ENCODE measurements around the gene TMEM143.

TMEM143 gene

DNA sequence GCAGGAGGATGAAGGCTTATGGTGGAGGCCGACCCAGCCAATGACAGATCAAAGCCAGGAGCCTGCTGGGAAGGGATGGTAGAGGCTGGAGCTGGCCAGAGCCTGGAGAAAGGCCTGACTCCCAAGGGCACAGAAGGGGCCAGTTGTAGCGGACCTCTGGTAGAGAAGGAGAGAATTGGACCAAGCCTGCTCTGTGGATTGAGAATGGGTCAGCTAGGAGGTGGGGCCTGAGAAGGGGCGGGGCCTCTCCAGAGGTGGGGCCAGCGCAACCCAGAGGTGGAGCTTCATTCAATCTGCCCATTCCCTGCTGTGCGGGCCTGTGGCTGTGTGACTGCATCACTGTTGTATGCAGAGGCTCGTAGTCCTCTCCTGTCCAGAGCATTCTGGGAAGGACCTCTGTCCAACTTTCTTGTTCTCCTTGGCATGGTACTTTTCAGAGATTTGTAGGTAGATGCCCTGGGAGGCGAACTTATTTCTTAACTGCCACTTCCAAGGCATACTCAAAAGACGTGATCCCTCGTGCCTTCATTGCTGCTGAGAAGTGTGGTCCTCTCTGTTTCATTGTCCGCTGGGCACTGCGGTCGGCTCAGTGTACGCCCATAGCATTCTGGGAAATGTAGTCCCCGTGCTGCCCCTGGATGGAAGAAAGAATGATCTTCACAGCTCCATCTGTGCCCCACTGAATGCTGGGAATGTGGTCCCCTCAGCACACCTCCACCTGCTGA is 36.4 kb upstream of the TMEM143 start:
- Histone ChIP-seq H3K9me3 (ENCODE audit: severe bottlenecking) (no peaks in the 10 kb centered on the region), H3K27ac (no peak overlapping the region), H3K36me3 (peaks cover 3% of the 10 kb centered on the region; the same call in 1 of the 2 replicates), H3K27me3 (ENCODE audit: insufficient read depth, low read depth, severe bottlenecking) (no peaks in the 10 kb centered on the region), H3K4me3 (ENCODE audit: low read depth, low read length) (no peak overlapping the region)
- no peak for DNase-seq
- TF ChIP-seq, protein P1, sequence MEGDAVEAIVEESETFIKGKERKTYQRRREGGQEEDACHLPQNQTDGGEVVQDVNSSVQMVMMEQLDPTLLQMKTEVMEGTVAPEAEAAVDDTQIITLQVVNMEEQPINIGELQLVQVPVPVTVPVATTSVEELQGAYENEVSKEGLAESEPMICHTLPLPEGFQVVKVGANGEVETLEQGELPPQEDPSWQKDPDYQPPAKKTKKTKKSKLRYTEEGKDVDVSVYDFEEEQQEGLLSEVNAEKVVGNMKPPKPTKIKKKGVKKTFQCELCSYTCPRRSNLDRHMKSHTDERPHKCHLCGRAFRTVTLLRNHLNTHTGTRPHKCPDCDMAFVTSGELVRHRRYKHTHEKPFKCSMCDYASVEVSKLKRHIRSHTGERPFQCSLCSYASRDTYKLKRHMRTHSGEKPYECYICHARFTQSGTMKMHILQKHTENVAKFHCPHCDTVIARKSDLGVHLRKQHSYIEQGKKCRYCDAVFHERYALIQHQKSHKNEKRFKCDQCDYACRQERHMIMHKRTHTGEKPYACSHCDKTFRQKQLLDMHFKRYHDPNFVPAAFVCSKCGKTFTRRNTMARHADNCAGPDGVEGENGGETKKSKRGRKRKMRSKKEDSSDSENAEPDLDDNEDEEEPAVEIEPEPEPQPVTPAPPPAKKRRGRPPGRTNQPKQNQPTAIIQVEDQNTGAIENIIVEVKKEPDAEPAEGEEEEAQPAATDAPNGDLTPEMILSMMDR (IDR thresholded peaks at IDR 0.05; ENCODE audit: low read depth, low read length), result no peak

GRCh38 chr19:48398375-48399235 is 34.9 kb upstream of the TMEM143 start:
- DNase-seq, result no peak
- Histone ChIP-seq H3K27ac (no peak overlapping the region), H3K9me3 (ENCODE audit: severe bottlenecking) (no peaks in the 10 kb centered on the region), H3K36me3 (peaks cover 3% of the 10 kb centered on the region; the same call in 1 of the 2 replicates), H3K27me3 (ENCODE audit: insufficient read depth, low read depth, severe bottlenecking) (no peaks in the 10 kb centered on the region), H3K4me3 (ENCODE audit: low read depth, low read length) (no peak overlapping the region)
- TF ChIP-seq, protein P1 (IDR thresholded peaks at IDR 0.05; ENCODE audit: low read depth, low read length), result no peak

DNA sequence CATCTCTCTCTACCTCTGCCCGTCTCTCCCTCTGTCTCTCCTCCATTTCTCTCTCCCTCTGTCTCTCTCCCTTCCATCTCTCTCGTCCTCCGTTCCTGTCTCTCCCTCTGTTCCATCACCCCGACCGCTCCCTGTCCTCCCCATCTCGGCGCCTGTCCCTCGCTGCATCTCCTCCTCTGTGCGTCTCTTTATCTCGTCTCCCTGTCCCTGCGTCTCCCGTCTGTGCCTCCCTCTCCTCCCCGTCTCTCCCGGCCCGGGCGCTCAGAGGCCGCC is 34.3 kb upstream of the TMEM143 start:
- no peak for DNase-seq
- no peak overlapping the region for H3K27ac ChIP-seq
- H3K27me3 ChIP-seq (ENCODE audit: insufficient read depth, low read depth, severe bottlenecking), result no peaks in the 10 kb centered on the region
- no peak overlapping the region for H3K4me3 ChIP-seq (ENCODE audit: low read depth, low read length)
- peaks cover 3% of the 10 kb centered on the region; the same call in 1 of the 2 replicates for H3K36me3 ChIP-seq
- no peaks in the 10 kb centered on the region for H3K9me3 ChIP-seq (ENCODE audit: severe bottlenecking)
- TF ChIP-seq, protein P1 (IDR thresholded peaks at IDR 0.05; ENCODE audit: low read depth, low read length), result no peak

GRCh38 chr19:48397263-48398101 is 33.7 kb upstream of the TMEM143 start:
- Histone ChIP-seq H3K27me3 (ENCODE audit: insufficient read depth, low read depth, severe bottlenecking) (no peaks in the 10 kb centered on the region), H3K9me3 (ENCODE audit: severe bottlenecking) (no peaks in the 10 kb centered on the region), H3K4me3 (ENCODE audit: low read depth, low read length) (no peak overlapping the region), H3K36me3 (peaks cover 3% of the 10 kb centered on the region; the same call in 1 of the 2 replicates), H3K27ac (no peak overlapping the region)
- TF ChIP-seq, protein P1 (IDR thresholded peaks at IDR 0.05; ENCODE audit: low read depth, low read length), result no peak
- DNase-seq, result no peak

DNA sequence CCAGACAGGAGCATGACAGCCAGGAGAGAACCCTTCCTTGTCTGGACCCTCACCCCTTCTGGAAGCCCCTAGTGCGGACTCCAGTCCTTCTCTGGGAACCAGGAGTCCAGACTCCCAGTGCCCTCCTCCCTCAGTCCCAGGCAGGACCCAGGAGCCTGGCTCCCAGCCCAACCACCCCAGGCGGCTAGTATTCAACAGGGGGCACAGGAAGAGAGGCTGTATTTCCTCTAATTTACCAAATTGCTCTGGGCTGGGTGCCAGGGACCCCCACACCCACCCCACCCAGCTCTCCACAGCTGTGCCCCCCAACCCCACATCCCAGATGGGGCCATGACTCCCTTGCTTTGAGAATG is 33.1 kb upstream of the TMEM143 start:
- H3K27ac ChIP-seq, result no peak overlapping the region
- no peaks in the 10 kb centered on the region for H3K27me3 ChIP-seq (ENCODE audit: insufficient read depth, low read depth, severe bottlenecking)
- H3K36me3 ChIP-seq, result peaks cover 3% of the 10 kb centered on the region; the same call in 1 of the 2 replicates
- H3K9me3 ChIP-seq (ENCODE audit: severe bottlenecking), result no peaks in the 10 kb centered on the region
- H3K4me3 ChIP-seq (ENCODE audit: low read depth, low read length), result no peak overlapping the region
- DNase-seq, result no peak
- TF ChIP-seq, protein P1 (IDR thresholded peaks at IDR 0.05; ENCODE audit: low read depth, low read length), result no peak

Data from WERI-Rb-1 (cell line).